GM13976 (cell line): ENCODE results near the gene SNCG.
"Not testable (repeated sequence)": the region's sequence is repeated elsewhere in the genome, so short reads cannot be mapped to it uniquely, and the experiment has no call there.

ENCODE experiments used
- DNase-seq: peaks from one replicate; pipeline ENCODE4 v3.0.0; 2012; ENCODE audit warnings: low spot score
- CTCF ChIP-seq: IDR thresholded peaks from 2 replicates; pipeline ENCODE4 v1.5.1; 2012; ENCODE audit warnings: borderline replicate concordance, mild to moderate bottlenecking; ENCODE audit not compliant: insufficient read depth; ENCODE audit errors: extremely low read depth, missing control alignments, control extremely low read depth
- in situ Hi-C: fragments of 300-500 bp; cut with MboI; formaldehyde crosslinking; loops from one replicate; pipeline ENCODE4 v1.12.0; 2022; ENCODE audit warnings: low sequenced_read_pairs, mixed read lengths, inconsistent platforms; ENCODE audit not compliant: unreplicated experiment

The SNCG gene

GRCh38 chr10:86979296-86979818, 21.0 kb downstream of the SNCG start:
- no peak for TF ChIP-seq CTCF
- no peak for DNase-seq
- in situ Hi-C loops, result no loop called here

DNA sequence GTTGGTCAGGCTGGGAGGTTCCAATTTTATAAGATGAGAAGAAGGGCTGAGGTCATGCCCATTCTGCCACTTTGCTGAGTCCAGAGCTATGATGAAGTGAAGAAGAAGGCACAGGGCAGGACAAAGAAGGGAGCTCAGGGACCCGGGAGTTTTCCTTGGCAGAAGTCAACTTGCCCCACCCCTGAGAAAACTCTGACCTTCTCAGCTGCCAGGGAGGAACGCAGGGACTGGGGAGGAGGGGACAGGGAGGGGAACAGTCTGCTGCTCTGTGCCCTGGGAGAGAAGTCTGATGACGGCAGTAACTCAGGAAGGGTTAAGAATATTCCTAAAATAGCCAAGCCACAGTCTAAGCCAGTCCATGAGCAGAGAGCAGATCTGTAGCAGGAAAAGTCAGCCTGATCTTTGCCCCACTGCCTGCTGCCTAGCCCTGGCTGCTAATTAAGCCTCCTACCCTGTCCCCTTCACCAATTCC, 21.6 kb downstream of the SNCG start:
- in situ Hi-C loops, result no loop called here
- no peak for TF ChIP-seq CTCF
- DNase-seq, result no peak

DNA sequence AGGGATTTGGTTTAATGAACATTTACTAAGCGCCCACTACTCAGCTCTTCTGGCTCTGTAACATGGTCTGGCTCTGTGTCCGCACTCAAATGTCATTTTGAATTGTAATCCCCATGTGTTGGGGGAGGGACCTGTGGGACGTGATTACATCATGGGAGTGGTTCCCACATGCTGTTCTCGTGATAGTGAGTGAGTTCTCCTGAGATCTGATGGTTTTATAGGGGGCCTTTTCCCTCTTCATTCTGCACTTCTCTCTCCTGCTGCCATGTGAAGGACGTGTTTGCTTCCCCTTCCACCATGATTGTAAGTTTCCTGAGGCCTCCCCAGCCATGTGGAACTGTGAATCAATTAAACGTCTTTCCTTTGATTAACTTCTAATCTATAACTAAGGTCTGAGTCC, 22.6 kb downstream of the SNCG start:
- DNase-seq, in situ Hi-C loops: not testable (repeated sequence)

DNA sequence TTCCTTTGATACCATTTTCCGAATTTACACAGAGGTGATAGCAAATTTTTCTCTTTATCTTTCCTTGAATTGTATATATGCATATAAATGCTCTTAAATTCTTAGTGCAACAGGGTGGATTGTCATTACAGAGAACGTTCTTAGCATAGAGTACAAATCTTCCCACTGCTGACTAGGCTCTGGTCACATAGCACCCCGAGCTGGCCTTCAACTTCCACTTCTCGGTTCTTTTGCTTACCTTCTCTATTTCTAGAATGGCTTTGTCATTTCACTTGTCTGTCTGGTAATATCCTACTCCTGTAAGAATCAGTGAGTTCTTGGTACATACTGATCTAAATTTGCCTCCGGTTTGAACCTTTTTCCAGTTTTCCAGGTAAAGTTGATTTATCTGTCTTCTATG, 23.3 kb downstream of the SNCG start:
- in situ Hi-C loops, result no loop called here
- DNase-seq, result no peak
- TF ChIP-seq CTCF, result no peak

- DNase-seq, in situ Hi-C loops: not testable (repeated sequence)
Measured at GRCh38 chr10:86984498-86984897, 26.1 kb downstream of the SNCG start.

- DNase-seq, result no peak
- in situ Hi-C loops, result no loop called here
- no peak for TF ChIP-seq CTCF
Measured at GRCh38 chr10:86988520-86988919, 30.1 kb downstream of the SNCG start.

DNA sequence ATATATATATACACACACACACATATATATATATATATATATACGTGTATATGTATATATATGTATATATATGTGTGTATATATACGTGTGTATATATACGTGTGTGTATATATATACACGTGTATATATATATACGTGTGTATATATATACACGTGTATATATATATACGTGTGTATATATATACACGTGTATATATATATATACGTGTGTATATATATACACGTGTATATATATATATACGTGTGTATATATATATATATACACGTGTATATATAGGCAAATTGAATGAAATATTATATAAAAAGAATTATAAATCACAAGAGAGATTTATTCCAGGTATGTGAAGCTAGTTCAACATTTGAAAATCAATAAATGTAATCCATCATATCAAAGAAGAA, 33.0 kb downstream of the SNCG start:
- DNase-seq, in situ Hi-C loops: not testable (repeated sequence)

- DNase-seq, result no peak
- in situ Hi-C loops, result no loop called here
Measured at GRCh38 chr10:86992456-86992855, 34.1 kb downstream of the SNCG start.

More at GRCh38 chr10:86992456-86992855, 34.1 kb downstream of the SNCG start:
- TF ChIP-seq CTCF, result no peak
